Skeletal muscle cell (primary cell): Measurements from ENCODE around the gene SOS1.
A peak's percentile ranks its signal among the peaks of the same experiment; 100 is the strongest.

Experiments used
- DNase-seq: peaks from one replicate; pipeline ENCODE4 v3.0.0-alpha.2; 2010; ENCODE audit warnings: low read depth
- H3K4me3 ChIP-seq: 2 replicates; pipeline ENCODE4 v1.5.1; 2011; ENCODE audit warnings: low read depth, mild to moderate bottlenecking, control low read depth, low read length, moderate library complexity

SOS1 gene

DNA sequence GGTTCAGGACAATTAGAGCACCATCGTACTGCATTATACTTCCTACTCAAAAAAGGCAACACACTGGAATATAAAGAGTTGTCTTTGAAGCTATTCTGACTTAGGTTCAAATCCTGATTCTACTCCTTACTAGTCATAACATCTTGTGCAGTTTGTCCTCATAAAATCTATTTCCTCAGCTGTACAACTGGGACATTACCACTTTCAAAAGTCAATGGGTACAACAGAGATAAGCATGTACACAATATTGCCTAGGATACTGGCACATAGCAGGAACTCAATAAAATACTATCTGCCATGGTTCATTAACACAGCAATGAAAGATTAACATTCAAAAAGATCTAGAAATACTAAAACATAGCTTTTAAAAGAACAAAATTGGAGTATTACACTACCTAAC lies 11.3 kb downstream of the SOS1 start:
- no peak for DNase-seq
- H3K4me3 ChIP-seq, result no peak overlapping the region

- no peak for DNase-seq
- H3K4me3 ChIP-seq, result no peak overlapping the region
Observed at GRCh38 chr2:39108377-39108776, 12.5 kb downstream of the SOS1 start.

- no peak overlapping the region for H3K4me3 ChIP-seq
- no peak for DNase-seq
Observed at GRCh38 chr2:39107724-39108273, 13.1 kb downstream of the SOS1 start.

DNA sequence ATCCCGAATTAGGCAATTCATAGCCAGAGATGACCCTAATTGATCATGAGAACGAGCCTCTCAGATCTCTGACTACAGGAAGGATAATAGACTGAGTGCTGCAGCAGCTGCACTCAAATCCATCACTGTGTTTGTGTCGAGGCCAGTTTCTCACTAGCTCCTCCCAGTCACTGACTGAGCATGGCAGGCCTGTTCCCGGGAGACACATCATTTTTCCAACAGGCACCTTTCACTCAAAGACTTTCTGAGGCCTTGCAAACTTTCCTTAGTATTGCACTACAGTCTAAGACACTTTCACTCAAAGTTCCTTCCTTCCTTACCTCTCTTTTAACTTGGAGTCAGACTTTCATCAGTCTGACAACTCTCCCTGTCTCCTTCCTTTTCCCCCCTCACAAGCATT lies 13.7 kb downstream of the SOS1 start:
- no peak overlapping the region for H3K4me3 ChIP-seq
- DNase-seq, result no peak

DNA sequence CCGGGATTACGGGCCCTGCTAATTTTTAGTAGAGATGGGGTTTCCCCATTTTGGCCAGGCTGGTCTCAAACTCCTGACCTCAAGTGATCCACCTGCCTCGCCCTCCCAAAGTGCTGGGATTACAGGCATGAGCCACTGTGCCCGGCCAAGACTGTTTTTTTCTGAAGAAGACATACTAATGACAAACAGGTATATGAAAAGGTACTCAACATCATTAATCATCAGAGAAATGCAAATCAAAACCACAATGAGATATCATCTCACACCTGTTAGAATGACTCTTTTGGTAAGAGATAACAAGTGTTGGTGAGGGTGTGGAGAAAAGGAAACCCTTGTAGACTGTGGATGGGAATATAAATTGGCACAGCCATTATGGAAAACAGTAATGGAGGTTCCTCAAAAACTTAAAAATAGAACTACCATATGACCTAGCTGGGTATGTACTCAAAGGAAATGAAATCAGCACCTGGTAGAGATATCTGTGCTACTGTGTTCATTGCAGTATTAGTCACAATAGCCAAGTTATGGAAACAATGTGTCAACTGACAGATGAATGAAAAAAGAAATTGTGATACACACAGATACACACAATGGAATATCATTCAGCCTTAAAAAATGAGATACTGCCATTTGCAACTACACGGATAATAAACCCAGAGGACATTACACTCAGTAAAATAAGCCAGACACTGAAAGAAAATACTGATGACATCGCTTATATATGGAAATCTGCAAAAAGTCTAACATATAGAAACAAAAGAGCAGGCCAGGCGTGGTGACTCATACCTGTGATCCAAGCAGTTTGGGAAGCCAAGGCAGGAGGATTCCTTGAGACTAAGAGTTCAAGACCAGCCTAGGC lies 20.8 kb downstream of the SOS1 start:
- H3K4me3 ChIP-seq, result no peak overlapping the region
- DNase-seq, result no peak

GRCh38 chr2:39099310-39099869 lies 21.5 kb downstream of the SOS1 start:
- no peak for DNase-seq
- H3K4me3 ChIP-seq, result no peak overlapping the region

DNA sequence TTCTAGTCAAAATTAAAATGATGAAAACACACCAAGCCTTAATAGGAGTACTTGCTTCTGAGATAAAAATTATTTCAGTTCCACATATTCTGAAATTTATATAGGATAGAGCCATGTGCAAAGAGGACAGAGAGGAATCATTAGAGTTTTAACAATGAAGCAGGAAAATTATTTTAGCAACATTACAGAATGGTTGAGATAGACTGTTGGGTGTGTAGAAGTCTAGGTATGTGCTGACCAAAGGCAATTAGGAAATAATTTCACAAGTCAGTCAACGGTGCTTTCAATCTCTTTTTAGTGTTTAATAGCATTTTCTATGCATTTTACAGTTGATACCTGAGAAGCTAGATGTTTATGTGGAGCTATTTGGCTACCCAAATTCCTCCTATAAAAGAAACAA lies 25.2 kb downstream of the SOS1 start:
- no peak for DNase-seq
- no peak overlapping the region for H3K4me3 ChIP-seq

GRCh38 chr2:39094717-39095363 lies 26.0 kb downstream of the SOS1 start:
- H3K4me3 ChIP-seq, result no peak overlapping the region
- peak; percentile 31 for DNase-seq

GRCh38 chr2:39093218-39093898 lies 27.5 kb downstream of the SOS1 start:
- DNase-seq, result no peak
- no peak overlapping the region for H3K4me3 ChIP-seq

GRCh38 chr2:39091543-39091942 lies 29.3 kb downstream of the SOS1 start:
- no peak overlapping the region for H3K4me3 ChIP-seq
- DNase-seq, result no peak

- H3K4me3 ChIP-seq, result no peak overlapping the region
- no peak for DNase-seq
Observed at GRCh38 chr2:39091063-39091462, 29.8 kb downstream of the SOS1 start.

GRCh38 chr2:39080152-39080551 lies 40.7 kb downstream of the SOS1 start:
- no peak for DNase-seq
- no peak overlapping the region for H3K4me3 ChIP-seq

- no peak for DNase-seq
- H3K4me3 ChIP-seq, result no peak overlapping the region
Observed at GRCh38 chr2:39069890-39070465, 50.9 kb downstream of the SOS1 start.

DNA sequence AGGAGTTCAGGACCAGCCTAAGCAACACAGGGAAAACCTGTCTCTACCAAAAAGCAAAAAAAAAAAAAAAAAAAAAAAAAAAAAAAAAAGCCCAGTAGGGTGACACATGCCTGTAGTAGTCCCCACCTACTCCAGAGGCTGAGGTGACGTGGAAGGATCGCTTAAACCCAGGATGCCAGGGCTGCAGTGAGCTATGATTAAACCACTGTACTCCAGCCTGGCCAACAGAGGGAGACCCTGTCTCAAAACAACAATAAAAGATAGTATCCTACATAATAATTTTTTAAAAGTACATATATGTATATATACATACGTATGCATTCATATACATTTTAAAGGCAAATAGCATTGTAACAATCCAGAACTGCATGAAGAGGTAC lies 51.7 kb downstream of the SOS1 start:
- DNase-seq, result no peak
- H3K4me3 ChIP-seq, result no peak overlapping the region

DNA sequence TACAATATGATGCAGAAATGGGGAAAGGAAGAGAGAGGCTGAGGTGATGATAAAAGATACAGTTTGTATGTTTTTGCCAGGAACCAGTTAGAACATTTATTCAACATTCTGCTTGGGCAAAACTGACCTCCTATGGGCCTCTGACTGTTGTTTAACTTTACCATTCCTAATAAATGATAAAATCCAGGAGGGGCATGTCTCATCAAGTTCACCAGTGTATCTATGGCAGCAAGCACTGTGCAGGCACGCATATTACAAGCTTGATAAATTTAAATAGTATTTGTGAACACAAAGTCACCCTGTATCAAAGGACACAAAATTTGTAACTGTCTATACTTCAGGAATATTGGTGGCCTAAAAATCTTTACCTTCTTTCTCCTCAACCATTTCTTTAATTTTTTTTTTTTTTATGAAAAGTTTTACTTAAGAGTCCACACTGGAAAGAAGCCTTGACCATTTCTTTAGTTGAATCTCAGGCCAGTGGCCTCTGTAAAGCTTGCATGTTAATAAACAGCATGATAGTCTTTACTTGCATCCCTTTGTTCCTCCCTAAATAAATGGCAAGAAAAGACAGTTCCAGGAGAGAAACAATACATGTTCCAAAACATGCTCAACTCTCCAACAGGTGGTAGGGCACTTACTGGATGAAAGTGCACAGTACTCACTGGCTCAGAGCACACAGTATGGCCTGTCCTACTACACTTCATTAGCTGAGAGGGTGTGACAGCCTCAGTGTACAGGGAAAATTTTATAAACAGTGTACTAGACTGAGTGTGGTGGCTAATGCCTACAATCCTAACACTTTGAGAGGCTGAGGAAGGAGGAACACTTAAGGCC lies 52.3 kb downstream of the SOS1 start:
- H3K4me3 ChIP-seq, result no peak overlapping the region
- DNase-seq, result no peak

DNA sequence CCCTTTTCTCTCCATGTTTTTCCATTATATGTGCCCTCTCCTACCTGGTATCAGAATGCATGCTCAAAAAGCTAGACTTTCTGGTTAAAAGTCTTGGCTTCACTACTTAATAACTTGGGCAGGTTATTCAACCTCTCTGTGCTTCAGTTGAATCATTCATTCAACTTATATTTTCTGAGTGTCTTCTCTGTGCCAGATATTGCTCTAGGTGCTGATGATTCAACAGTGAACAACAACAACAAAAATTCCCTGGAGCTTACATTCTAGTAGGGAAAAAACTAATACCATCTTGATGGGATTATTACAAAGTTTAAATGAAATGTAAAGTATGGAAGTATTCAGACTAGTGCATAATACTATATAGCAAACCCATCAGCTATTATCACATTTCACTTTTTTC lies 55.2 kb downstream of the SOS1 start:
- H3K4me3 ChIP-seq, result no peak overlapping the region
- no peak for DNase-seq

DNA sequence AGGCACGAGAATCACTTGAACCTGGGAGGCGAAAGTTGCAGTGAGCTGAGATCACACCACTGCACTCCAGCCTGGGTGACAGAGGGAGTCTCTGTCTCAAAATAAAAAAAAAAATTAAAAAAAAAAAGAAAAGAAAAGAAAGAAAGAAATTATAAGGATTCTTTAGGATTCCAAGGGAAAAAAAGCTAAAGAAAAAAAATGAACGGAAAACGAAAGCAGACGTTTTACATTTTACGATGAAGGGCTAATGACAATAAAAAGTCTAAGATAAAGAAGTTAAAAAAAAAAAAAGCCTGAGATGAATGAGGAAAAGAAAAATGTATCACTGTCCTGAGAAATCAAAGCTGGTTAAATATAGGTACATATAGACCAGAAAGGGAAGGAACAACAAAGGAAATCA lies 58.5 kb downstream of the SOS1 start:
- no peak for DNase-seq
- no peak overlapping the region for H3K4me3 ChIP-seq

- no peak for DNase-seq
- H3K4me3 ChIP-seq, result no peak overlapping the region
Observed at GRCh38 chr2:39061280-39061679, 59.6 kb downstream of the SOS1 start.
